Mucosa of stomach (tissue), 1 donor: ENCODE measurements around the gene SLC6A13.

Experiments
- H3K27me3 ChIP-seq: one replicate; pipeline ENCODE4 v1.7.0; 2013; ENCODE audit warnings: mild to moderate bottlenecking, low read length; ENCODE audit not compliant: control insufficient read depth, insufficient read depth
- H3K36me3 ChIP-seq: one replicate; pipeline ENCODE4 v1.7.0; 2013; ENCODE audit warnings: low read length; ENCODE audit not compliant: control insufficient read depth, insufficient read depth
- H3K4me1 ChIP-seq: one replicate; pipeline ENCODE4 v1.7.0; 2013; ENCODE audit warnings: mild to moderate bottlenecking, low read length; ENCODE audit not compliant: control insufficient read depth, insufficient read depth
- H3K4me3 ChIP-seq: one replicate; pipeline ENCODE4 v1.7.0; 2013; ENCODE audit warnings: low read length
- H3K9ac ChIP-seq: one replicate; pipeline ENCODE4 v1.7.0; 2013; ENCODE audit warnings: mild to moderate bottlenecking, low read length, moderate library complexity
- H3K9me3 ChIP-seq: one replicate; pipeline ENCODE4 v1.7.0; 2013; ENCODE audit warnings: mild to moderate bottlenecking, low read length, moderate library complexity; ENCODE audit not compliant: control insufficient read depth
- donor health status: Pancreatic carcinoma.

The SLC6A13 gene

GRCh38 chr12:201361-201760 is 61.3 kb downstream of the SLC6A13 start:
- Histone ChIP-seq H3K4me3 (no peak overlapping the region), H3K36me3 (no peaks in the 10 kb centered on the region), H3K27me3 (peaks cover 49% of the 10 kb centered on the region), H3K9me3 (no peaks in the 10 kb centered on the region), H3K4me1 (peaks cover 10% of the 10 kb centered on the region), H3K9ac (no peak overlapping the region)

DNA sequence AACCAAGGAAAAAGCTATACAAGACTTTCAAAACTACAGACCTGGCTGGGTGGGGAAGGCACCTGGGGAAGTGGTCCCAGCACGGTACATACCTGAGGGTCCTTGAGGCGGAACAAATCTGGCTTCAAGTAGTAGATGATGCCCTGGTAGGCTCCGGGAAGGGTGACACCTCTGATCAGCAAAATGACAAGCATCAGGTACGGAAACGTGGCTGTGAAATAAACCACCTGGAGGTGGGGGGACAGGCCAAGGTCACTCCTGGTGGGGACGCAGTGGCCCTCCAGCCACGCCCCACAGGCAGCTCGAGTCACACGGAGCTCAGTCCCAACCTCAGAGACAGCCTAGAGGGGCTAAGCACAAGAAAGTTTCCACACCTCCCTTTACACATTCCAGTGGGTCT is 63.9 kb downstream of the SLC6A13 start:
- Histone ChIP-seq H3K4me3 (no peak overlapping the region), H3K4me1 (peaks cover 4% of the 10 kb centered on the region), H3K27me3 (peaks cover 53% of the 10 kb centered on the region), H3K9me3 (no peaks in the 10 kb centered on the region), H3K36me3 (no peaks in the 10 kb centered on the region), H3K9ac (no peak overlapping the region)

- Histone ChIP-seq H3K4me1 (peaks cover 4% of the 10 kb centered on the region), H3K36me3 (no peaks in the 10 kb centered on the region), H3K9ac (no peak overlapping the region), H3K4me3 (no peak overlapping the region), H3K9me3 (no peaks in the 10 kb centered on the region), H3K27me3 (peaks cover 47% of the 10 kb centered on the region)
These were observed 64.5 kb downstream of the SLC6A13 start for GRCh38 chr12:197911-198695.

GRCh38 chr12:197347-197746 is 65.3 kb downstream of the SLC6A13 start:
- H3K27me3 ChIP-seq = peaks cover 48% of the 10 kb centered on the region

DNA sequence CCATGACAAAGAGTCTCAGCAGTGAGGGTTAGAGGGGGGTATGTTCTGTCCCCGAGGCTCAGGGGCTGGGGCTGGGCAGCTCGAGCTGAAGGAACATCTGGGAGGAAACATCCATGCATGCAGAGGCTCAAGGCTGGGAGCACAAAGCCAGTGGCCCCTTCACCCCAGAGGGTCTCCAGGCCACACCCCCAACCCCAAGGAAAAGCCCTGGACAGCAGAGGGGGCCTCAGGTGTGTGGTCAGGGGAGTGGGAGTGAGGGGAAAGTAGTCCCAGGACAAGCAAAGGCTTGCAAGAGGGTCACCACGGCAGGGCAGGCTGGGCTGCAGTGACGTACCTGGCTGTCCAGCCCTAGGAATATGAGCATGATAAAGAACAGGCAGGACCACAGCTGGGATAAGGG is 66.2 kb downstream of the SLC6A13 start:
- H3K36me3 ChIP-seq = no peaks in the 10 kb centered on the region

More at GRCh38 chr12:197347-197746, 65.3 kb downstream of the SLC6A13 start:
- H3K4me1 ChIP-seq = peaks cover 4% of the 10 kb centered on the region
- H3K36me3 ChIP-seq = no peaks in the 10 kb centered on the region
- no peaks in the 10 kb centered on the region for H3K9me3 ChIP-seq
- no peak overlapping the region for H3K9ac ChIP-seq
- H3K4me3 ChIP-seq = no peak overlapping the region

GRCh38 chr12:195951-196350 is 66.7 kb downstream of the SLC6A13 start:
- Histone ChIP-seq H3K9me3 (no peaks in the 10 kb centered on the region), H3K9ac (no peak overlapping the region), H3K36me3 (no peaks in the 10 kb centered on the region), H3K4me1 (peaks cover 4% of the 10 kb centered on the region), H3K4me3 (no peak overlapping the region), H3K27me3 (peaks cover 42% of the 10 kb centered on the region)

More for the DNA sequence above, 66.2 kb downstream of the SLC6A13 start:
- Histone ChIP-seq H3K9me3 (no peaks in the 10 kb centered on the region), H3K4me1 (peaks cover 4% of the 10 kb centered on the region), H3K4me3 (no peak overlapping the region), H3K9ac (no peak overlapping the region), H3K27me3 (peaks cover 42% of the 10 kb centered on the region)

- peaks cover 44% of the 10 kb centered on the region for H3K27me3 ChIP-seq
- peaks cover 4% of the 10 kb centered on the region for H3K4me1 ChIP-seq
- no peaks in the 10 kb centered on the region for H3K9me3 ChIP-seq
- no peak overlapping the region for H3K9ac ChIP-seq
- no peaks in the 10 kb centered on the region for H3K36me3 ChIP-seq
- no peak overlapping the region for H3K4me3 ChIP-seq
These were observed 67.5 kb downstream of the SLC6A13 start for GRCh38 chr12:195156-195555.

- H3K27me3 ChIP-seq = peaks cover 46% of the 10 kb centered on the region
- H3K9ac ChIP-seq = no peak overlapping the region
These were observed 68.4 kb downstream of the SLC6A13 start for GRCh38 chr12:194276-194675.

GRCh38 chr12:193261-193660 is 69.4 kb downstream of the SLC6A13 start:
- Histone ChIP-seq H3K4me3 (no peak overlapping the region), H3K4me1 (peaks cover 6% of the 10 kb centered on the region), H3K36me3 (no peaks in the 10 kb centered on the region), H3K9me3 (no peaks in the 10 kb centered on the region), H3K27me3 (peaks cover 40% of the 10 kb centered on the region), H3K9ac (no peak overlapping the region)

More at GRCh38 chr12:194276-194675, 68.4 kb downstream of the SLC6A13 start:
- Histone ChIP-seq H3K36me3 (no peaks in the 10 kb centered on the region), H3K4me1 (peaks cover 4% of the 10 kb centered on the region), H3K4me3 (no peak overlapping the region), H3K9me3 (no peaks in the 10 kb centered on the region)

- Histone ChIP-seq H3K36me3 (no peaks in the 10 kb centered on the region), H3K9me3 (no peaks in the 10 kb centered on the region), H3K4me3 (no peak overlapping the region), H3K9ac (no peak overlapping the region), H3K4me1 (peaks cover 6% of the 10 kb centered on the region), H3K27me3 (peaks cover 40% of the 10 kb centered on the region)
These were observed 71.1 kb downstream of the SLC6A13 start for GRCh38 chr12:191541-191940.

DNA sequence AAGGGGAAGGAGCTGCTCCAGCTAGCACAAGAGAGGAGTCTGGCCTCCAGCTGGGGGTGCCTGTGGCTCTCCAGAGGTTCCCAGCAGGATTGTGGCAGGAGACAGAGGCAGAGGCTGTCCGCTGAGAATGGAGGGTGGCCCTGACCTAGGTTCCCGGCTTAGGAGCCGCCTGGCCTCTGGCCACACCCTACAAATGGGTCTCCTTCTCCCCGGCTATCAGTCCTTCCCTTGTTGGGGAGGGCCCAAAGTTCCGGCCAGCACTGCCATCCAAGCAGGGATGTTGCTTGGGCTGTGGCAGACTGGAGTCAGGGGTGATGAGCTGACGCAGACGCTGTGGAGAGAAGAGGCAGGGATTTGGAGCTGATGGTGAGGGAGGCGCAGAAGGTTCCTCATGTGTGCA is 71.8 kb downstream of the SLC6A13 start:
- H3K4me1 ChIP-seq = peaks cover 6% of the 10 kb centered on the region
- peaks cover 40% of the 10 kb centered on the region for H3K27me3 ChIP-seq
- no peaks in the 10 kb centered on the region for H3K9me3 ChIP-seq
- no peak overlapping the region for H3K4me3 ChIP-seq
- H3K9ac ChIP-seq = no peak overlapping the region
- no peaks in the 10 kb centered on the region for H3K36me3 ChIP-seq

DNA sequence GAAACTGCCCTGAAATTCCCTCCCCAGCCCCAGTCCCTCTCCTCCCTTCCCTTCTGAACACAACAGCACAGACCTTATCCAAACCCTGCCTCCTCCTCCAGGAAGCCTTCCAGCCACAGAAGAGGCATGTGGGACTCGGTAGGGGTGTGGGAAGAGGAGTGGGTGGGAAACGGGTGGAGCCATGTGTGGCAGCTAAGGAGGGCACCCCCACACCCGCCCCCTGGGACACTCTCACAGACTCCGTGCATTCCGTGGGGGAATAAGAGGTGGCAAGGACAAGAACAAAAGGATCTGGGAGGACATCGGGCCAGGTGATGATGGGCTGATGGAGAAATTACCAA is 73.0 kb downstream of the SLC6A13 start:
- peaks cover 6% of the 10 kb centered on the region for H3K4me1 ChIP-seq
- H3K4me3 ChIP-seq = no peak overlapping the region
- peaks cover 29% of the 10 kb centered on the region for H3K27me3 ChIP-seq
- no peaks in the 10 kb centered on the region for H3K36me3 ChIP-seq
- H3K9me3 ChIP-seq = no peaks in the 10 kb centered on the region
- H3K9ac ChIP-seq = peak overlapping the region; percentile 47
